Measurements from ENCODE around the gene ARF1. TPM values are rescaled to one million over a fixed set of nuclear protein-coding genes. Genes with fewer than 3 reads are reported as not detected.

The ARF1 gene
- total RNA-seq, 1 experiment from 2014 or later = 595 TPM

DNA sequence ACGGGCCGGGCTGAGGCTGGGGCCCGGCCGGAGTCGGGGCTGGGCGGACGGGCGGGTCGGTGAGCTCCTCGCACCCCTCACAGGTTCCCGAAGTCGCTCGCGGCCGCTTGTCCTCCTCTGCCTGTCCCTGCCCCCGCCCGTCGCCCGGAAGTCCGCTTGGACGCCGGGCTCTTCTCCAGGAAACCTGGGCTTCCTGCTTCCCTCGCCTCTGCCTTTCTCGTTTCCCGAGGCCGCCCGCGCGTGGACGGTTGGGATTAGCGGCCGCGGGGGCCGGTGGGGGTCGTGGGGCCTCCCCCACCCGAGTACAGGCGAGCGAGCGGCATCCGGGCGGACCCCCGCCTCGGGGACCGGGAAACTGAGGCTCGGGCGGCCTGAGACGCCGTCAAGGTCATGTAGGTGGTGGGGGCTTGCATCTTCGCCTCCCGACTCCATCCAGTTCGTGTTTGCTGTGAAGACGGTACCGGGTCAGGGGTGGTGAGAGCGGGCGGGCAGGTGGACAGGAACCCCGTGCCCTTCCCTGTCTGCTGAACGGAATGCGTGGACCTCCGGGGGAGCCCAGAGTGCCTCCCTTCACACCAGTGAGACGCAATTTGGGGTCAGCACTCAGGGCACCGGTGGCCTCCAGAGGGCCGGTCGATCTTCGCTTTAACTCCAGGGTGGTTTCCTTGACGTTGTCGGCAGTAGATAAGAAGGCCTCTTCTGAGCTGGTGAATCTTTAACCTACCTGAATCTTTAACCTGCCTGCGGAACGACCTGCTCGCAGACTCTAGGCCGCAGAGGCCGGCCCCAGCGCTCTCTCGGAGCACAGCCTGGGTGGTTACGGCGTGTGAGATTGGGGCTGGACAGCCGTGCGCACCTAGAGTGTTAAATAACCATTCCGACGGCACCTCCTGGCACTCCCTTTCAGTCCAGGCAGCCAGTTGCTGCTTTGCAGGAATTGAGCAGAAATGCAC, 686 bp downstream of the ARF1 start:
- H3K9me3 ChIP-seq (ENCODE audit: insufficient read depth, low read depth) = no peaks in the 10 kb centered on the region
- H3K36me3 ChIP-seq (ENCODE audit: low read depth) = peaks cover 20% of the 10 kb centered on the region
- peaks cover 53% of the 10 kb centered on the region for H4K20me1 ChIP-seq (ENCODE audit: insufficient read depth)
- H2AFZ ChIP-seq = no peak overlapping the region
- peak overlapping the region; percentile 100 for H3K4me3 ChIP-seq
- TF ChIP-seq, protein P1, sequence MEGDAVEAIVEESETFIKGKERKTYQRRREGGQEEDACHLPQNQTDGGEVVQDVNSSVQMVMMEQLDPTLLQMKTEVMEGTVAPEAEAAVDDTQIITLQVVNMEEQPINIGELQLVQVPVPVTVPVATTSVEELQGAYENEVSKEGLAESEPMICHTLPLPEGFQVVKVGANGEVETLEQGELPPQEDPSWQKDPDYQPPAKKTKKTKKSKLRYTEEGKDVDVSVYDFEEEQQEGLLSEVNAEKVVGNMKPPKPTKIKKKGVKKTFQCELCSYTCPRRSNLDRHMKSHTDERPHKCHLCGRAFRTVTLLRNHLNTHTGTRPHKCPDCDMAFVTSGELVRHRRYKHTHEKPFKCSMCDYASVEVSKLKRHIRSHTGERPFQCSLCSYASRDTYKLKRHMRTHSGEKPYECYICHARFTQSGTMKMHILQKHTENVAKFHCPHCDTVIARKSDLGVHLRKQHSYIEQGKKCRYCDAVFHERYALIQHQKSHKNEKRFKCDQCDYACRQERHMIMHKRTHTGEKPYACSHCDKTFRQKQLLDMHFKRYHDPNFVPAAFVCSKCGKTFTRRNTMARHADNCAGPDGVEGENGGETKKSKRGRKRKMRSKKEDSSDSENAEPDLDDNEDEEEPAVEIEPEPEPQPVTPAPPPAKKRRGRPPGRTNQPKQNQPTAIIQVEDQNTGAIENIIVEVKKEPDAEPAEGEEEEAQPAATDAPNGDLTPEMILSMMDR (conservative IDR thresholded peaks at IDR 0.05) = no peak
- TF ChIP-seq EZH2 (IDR thresholded peaks at IDR 0.05; ENCODE audit: low read depth) = no peak
- H3K27me3 ChIP-seq (ENCODE audit: insufficient read depth, low read depth) = no peaks in the 10 kb centered on the region
- H3K4me2 ChIP-seq = peak overlapping the region; percentile 100
- DNase-seq = no peak
- peaks cover 87% of the 10 kb centered on the region for H3K79me2 ChIP-seq (ENCODE audit: low read depth)
- H3K27ac ChIP-seq = peak overlapping the region; percentile 78
- BruUV-seq (replicated peaks) = TSS peak; percentile 46
- peaks cover 47% of the 10 kb centered on the region for H3K4me1 ChIP-seq (replicated peaks; ENCODE audit: insufficient read depth)
- POLR2A ChIA-PET (ENCODE audit: unreplicated experiment) = interaction anchor here (0.6 to 0.9 kb wide), 5 partner anchors 40 to 1144 kb away, joined by 3 to 6 read pairs (median 4); no protein-coding TSS in a partner anchor
- peaks cover 44% of the 10 kb centered on the region; the same call in 1 of the 2 replicates for H3F3A ChIP-seq (ENCODE audit: insufficient read depth, low read depth)
- CTCF ChIA-PET = interaction anchor here (0.5 to 0.9 kb wide), 2 partner anchors 77 to 78 kb away, joined by 3 to 10 read pairs; no protein-coding TSS in a partner anchor
- intact Hi-C loops (cut with micrococcal nuclease; ENCODE audit: unreplicated experiment) = loop anchor here (1.0 to 5.0 kb wide), 3 partner anchors 38 to 321 kb away; partner anchors contain the start of gene WNT3A
- no peaks in the 10 kb centered on the region for H3K9me2 ChIP-seq (ENCODE audit: insufficient read depth)

DNA sequence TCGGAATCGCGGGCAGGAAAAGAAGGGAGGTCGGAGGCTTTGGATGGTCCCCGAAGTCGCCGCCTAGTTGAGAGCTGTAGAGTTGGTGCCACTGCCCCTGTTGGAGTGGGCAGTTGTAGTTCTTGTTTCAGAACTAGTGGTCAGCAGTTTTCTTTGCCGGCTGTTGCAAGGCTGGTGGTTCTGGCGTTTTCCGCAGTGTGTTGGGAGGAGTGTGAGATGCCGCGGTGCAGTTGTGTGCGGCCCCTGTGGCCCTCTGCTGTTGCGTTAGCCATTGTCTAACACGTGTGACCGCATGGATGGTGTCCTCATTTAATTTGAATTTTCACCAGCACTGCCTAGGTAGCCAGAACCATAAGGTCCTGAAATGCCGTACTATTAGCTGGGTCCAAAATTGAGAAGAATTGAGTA, 1.4 kb downstream of the ARF1 start:
- H3K4me1 ChIP-seq (replicated peaks; ENCODE audit: insufficient read depth) = peaks cover 53% of the 10 kb centered on the region
- H4K20me1 ChIP-seq (ENCODE audit: insufficient read depth) = peaks cover 57% of the 10 kb centered on the region
- no peaks in the 10 kb centered on the region for H3K27me3 ChIP-seq (ENCODE audit: insufficient read depth, low read depth)
- no peak for DNase-seq
- H3K9me3 ChIP-seq (ENCODE audit: insufficient read depth, low read depth) = no peaks in the 10 kb centered on the region
- H3K4me3 ChIP-seq = peak overlapping the region; percentile 100
- H3K27ac ChIP-seq = peak overlapping the region; percentile 78
- peak overlapping the region; percentile 100 for H3K4me2 ChIP-seq
- peaks cover 93% of the 10 kb centered on the region for H3K79me2 ChIP-seq (ENCODE audit: low read depth)
- CTCF ChIA-PET = no interaction called here
- H2AFZ ChIP-seq = no peak overlapping the region
- POLR2A ChIA-PET (ENCODE audit: unreplicated experiment) = interaction anchor here (0.6 to 0.7 kb wide), 3 partner anchors 41 to 318 kb away, joined by 3 to 6 read pairs (median 5); no protein-coding TSS in a partner anchor
- BruUV-seq (replicated peaks) = no TSS peak
- H3K9me2 ChIP-seq (ENCODE audit: insufficient read depth) = no peaks in the 10 kb centered on the region
- peaks cover 27% of the 10 kb centered on the region for H3K36me3 ChIP-seq (ENCODE audit: low read depth)
- peaks cover 39% of the 10 kb centered on the region; the same call in 1 of the 2 replicates for H3F3A ChIP-seq (ENCODE audit: insufficient read depth, low read depth)
- TF ChIP-seq EZH2 (IDR thresholded peaks at IDR 0.05; ENCODE audit: low read depth) = no peak
- TF ChIP-seq, protein P1 (conservative IDR thresholded peaks at IDR 0.05) = no peak
- intact Hi-C loops (cut with micrococcal nuclease; ENCODE audit: unreplicated experiment) = loop anchor here (2.0 to 5.0 kb wide), 3 partner anchors 57 to 322 kb away; partner anchors contain the start of genes GUK1 and WNT3A

DNA sequence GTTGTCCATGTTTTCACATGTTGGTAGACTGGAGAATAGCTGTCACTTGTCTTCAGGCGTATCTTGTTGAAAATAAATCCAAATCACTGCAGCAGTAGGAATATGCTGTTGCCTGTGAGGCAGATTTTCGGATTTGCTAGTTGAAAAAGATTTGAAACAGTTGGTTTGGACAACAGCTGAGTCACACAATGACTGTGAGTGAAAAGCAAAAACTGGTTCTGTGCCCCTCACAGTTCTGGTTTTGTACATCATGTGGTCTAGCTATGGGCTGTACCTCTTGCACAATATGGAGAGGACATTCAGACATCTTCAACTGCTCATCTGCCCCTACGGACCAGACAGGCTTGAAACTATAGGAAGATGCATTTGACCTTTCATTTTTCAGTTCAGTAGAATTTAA, 1.8 kb downstream of the ARF1 start:
- TF ChIP-seq, protein P1 (conservative IDR thresholded peaks at IDR 0.05) = no peak
- no peak for TF ChIP-seq EZH2 (IDR thresholded peaks at IDR 0.05; ENCODE audit: low read depth)
- H4K20me1 ChIP-seq (ENCODE audit: insufficient read depth) = peaks cover 59% of the 10 kb centered on the region
- H3K9me2 ChIP-seq (ENCODE audit: insufficient read depth) = no peaks in the 10 kb centered on the region
- H2AFZ ChIP-seq = no peak overlapping the region
- H3K36me3 ChIP-seq (ENCODE audit: low read depth) = peaks cover 28% of the 10 kb centered on the region
- H3K4me2 ChIP-seq = peak overlapping the region; percentile 100
- H3K79me2 ChIP-seq (ENCODE audit: low read depth) = peaks cover 98% of the 10 kb centered on the region
- ChIA-PET CTCF (no interaction called here), POLR2A (ENCODE audit: unreplicated experiment) (interaction anchor here (0.6 to 0.7 kb wide), 2 partner anchors 41 to 319 kb away, joined by 3 to 5 read pairs; no protein-coding TSS in a partner anchor)
- BruUV-seq (replicated peaks) = no TSS peak
- H3K4me1 ChIP-seq (replicated peaks; ENCODE audit: insufficient read depth) = peaks cover 53% of the 10 kb centered on the region
- H3K27me3 ChIP-seq (ENCODE audit: insufficient read depth, low read depth) = no peaks in the 10 kb centered on the region
- H3F3A ChIP-seq (ENCODE audit: insufficient read depth, low read depth) = peaks cover 39% of the 10 kb centered on the region; the same call in 1 of the 2 replicates
- intact Hi-C loops (cut with micrococcal nuclease; ENCODE audit: unreplicated experiment) = loop anchor here (2.0 to 5.0 kb wide), 3 partner anchors 56 to 322 kb away; partner anchors contain the start of genes GUK1 and WNT3A
- DNase-seq = no peak
- H3K27ac ChIP-seq = peak overlapping the region; percentile 78
- H3K4me3 ChIP-seq = peak overlapping the region; percentile 100
- H3K9me3 ChIP-seq (ENCODE audit: insufficient read depth, low read depth) = no peaks in the 10 kb centered on the region

All from PC-9 (cell line).